ENCODE measurements around the gene TESK2.

- TF ChIP-seq CTCF (optimal IDR thresholded peaks at IDR 0.05 in 1 of 3, IDR thresholded peaks at IDR 0.05 in 1 of 3, conservative IDR thresholded peaks at IDR 0.05 in 1 of 3; ENCODE audit: extremely low read depth in 1 of 3, insufficient read depth in 2 of 3, low read length in 3 of 3) (no peak), EZH2 (IDR thresholded peaks at IDR 0.05; ENCODE audit: low read length) (no peak)
Measured at GRCh38 chr1:45378184-45378583, 112.8 kb downstream of the TESK2 start.

Data from keratinocyte (primary cell).